Parathyroid adenoma (tissue), 2 donors: ENCODE results near the gene B9D1.

Source experiments
- H2AFZ ChIP-seq: fragments of 300-600 bp; sonication (generic); one replicate; pipeline ENCODE4 v1.7.0; 2017; ENCODE audit warnings: antibody characterized with exemption, mild to moderate bottlenecking
- H3K27ac ChIP-seq: fragments of 300-600 bp; sonication (generic); one replicate; pipeline ENCODE4 v1.7.0; 2017
- H3K27me3 ChIP-seq: fragments of 300-600 bp; sonication (generic); one replicate; pipeline ENCODE4 v1.7.0; 2017; ENCODE audit warnings: low read length; ENCODE audit not compliant: control insufficient read depth, insufficient read depth
- H3K36me3 ChIP-seq: fragments of 300-600 bp; sonication (generic); one replicate; pipeline ENCODE4 v1.7.0; 2017; ENCODE audit warnings: low read length; ENCODE audit not compliant: control insufficient read depth, insufficient read depth
- H3K4me1 ChIP-seq: fragments of 300-600 bp; sonication (generic); one replicate; pipeline ENCODE4 v1.7.0; 2017; ENCODE audit warnings: control low read depth
- H3K4me2 ChIP-seq: fragments of 300-600 bp; sonication (generic); one replicate; pipeline ENCODE4 v1.7.0; 2017; ENCODE audit warnings: low read length
- H3K4me3 ChIP-seq: fragments of 300-600 bp; sonication (generic); one replicate; pipeline ENCODE4 v1.7.0; 2017; ENCODE audit warnings: low read depth, low read length
- H3K79me2 ChIP-seq: fragments of 300-600 bp; sonication (generic); one replicate; pipeline ENCODE4 v1.7.0; 2017; ENCODE audit warnings: control low read depth
- H3K9ac ChIP-seq: fragments of 300-600 bp; sonication (generic); one replicate; pipeline ENCODE4 v1.7.0; 2017; ENCODE audit warnings: mild to moderate bottlenecking
- H3K9me3 ChIP-seq: fragments of 300-600 bp; sonication (generic); one replicate; pipeline ENCODE4 v1.7.0; 2017; ENCODE audit warnings: low read length; ENCODE audit not compliant: control insufficient read depth
- TF ChIP-seq, protein P1 (sequence below): fragments of 300-600 bp; sonication (generic); IDR thresholded peaks from one replicate; pipeline ENCODE4 v1.7.0; 2017; ENCODE audit warnings: antibody characterized with exemption, mild to moderate bottlenecking
- donor health status: primary hyperparathyroidism.

The B9D1 gene

GRCh38 chr17:19343671-19344151 is 18.8 kb downstream of the B9D1 start:
- H3K4me3 ChIP-seq: no peak overlapping the region
- no peak overlapping the region for H3K4me2 ChIP-seq
- H3K9me3 ChIP-seq: no peaks in the 10 kb centered on the region
- no peak overlapping the region for H3K9ac ChIP-seq
- H3K79me2 ChIP-seq: no peaks in the 10 kb centered on the region
- H2AFZ ChIP-seq: no peak overlapping the region
- H3K27ac ChIP-seq: no peak overlapping the region
- no peaks in the 10 kb centered on the region for H3K27me3 ChIP-seq
- H3K4me1 ChIP-seq: peaks cover 5% of the 10 kb centered on the region
- TF ChIP-seq, protein P1, sequence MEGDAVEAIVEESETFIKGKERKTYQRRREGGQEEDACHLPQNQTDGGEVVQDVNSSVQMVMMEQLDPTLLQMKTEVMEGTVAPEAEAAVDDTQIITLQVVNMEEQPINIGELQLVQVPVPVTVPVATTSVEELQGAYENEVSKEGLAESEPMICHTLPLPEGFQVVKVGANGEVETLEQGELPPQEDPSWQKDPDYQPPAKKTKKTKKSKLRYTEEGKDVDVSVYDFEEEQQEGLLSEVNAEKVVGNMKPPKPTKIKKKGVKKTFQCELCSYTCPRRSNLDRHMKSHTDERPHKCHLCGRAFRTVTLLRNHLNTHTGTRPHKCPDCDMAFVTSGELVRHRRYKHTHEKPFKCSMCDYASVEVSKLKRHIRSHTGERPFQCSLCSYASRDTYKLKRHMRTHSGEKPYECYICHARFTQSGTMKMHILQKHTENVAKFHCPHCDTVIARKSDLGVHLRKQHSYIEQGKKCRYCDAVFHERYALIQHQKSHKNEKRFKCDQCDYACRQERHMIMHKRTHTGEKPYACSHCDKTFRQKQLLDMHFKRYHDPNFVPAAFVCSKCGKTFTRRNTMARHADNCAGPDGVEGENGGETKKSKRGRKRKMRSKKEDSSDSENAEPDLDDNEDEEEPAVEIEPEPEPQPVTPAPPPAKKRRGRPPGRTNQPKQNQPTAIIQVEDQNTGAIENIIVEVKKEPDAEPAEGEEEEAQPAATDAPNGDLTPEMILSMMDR: no peak
- no peaks in the 10 kb centered on the region for H3K36me3 ChIP-seq

DNA sequence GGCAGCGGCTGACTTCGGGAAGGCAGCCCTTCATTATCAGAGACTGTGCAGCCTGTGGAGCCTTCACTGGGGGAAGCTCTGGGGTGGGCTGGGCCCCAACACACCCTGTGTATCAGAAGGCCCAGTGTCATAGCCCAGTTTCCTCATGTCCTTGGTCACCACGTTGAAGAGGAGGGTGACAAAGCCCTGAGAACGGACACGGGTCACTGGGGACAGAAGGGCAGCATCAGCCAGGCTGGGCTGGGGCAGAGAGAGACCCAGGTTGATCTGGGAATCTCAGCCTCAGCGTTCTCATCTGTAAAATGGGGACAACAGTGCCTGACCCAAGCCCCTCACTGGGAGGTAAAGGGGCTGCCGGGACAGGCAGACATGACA is 19.3 kb downstream of the B9D1 start:
- H3K9ac ChIP-seq: no peak overlapping the region
- H3K36me3 ChIP-seq: no peaks in the 10 kb centered on the region
- no peaks in the 10 kb centered on the region for H3K79me2 ChIP-seq
- H2AFZ ChIP-seq: no peak overlapping the region
- H3K27me3 ChIP-seq: no peaks in the 10 kb centered on the region
- no peak overlapping the region for H3K4me3 ChIP-seq
- H3K4me2 ChIP-seq: no peak overlapping the region
- H3K9me3 ChIP-seq: no peaks in the 10 kb centered on the region
- TF ChIP-seq, protein P1: no peak
- peaks cover 6% of the 10 kb centered on the region for H3K4me1 ChIP-seq
- no peak overlapping the region for H3K27ac ChIP-seq

GRCh38 chr17:19342611-19343255 is 19.8 kb downstream of the B9D1 start:
- no peak overlapping the region for H2AFZ ChIP-seq
- no peak overlapping the region for H3K4me3 ChIP-seq
- no peaks in the 10 kb centered on the region for H3K27me3 ChIP-seq
- H3K4me1 ChIP-seq: peaks cover 11% of the 10 kb centered on the region
- no peaks in the 10 kb centered on the region for H3K79me2 ChIP-seq
- H3K36me3 ChIP-seq: no peaks in the 10 kb centered on the region
- no peaks in the 10 kb centered on the region for H3K9me3 ChIP-seq
- TF ChIP-seq, protein P1: no peak
- H3K9ac ChIP-seq: no peak overlapping the region
- no peak overlapping the region for H3K4me2 ChIP-seq
- no peak overlapping the region for H3K27ac ChIP-seq

GRCh38 chr17:19341641-19342610 is 20.6 kb downstream of the B9D1 start:
- Histone ChIP-seq H3K27me3 (no peaks in the 10 kb centered on the region), H3K4me2 (no peak overlapping the region), H3K4me3 (no peak overlapping the region), H3K36me3 (no peaks in the 10 kb centered on the region), H3K9ac (no peak overlapping the region), H3K27ac (no peak overlapping the region), H3K79me2 (no peaks in the 10 kb centered on the region), H2AFZ (no peak overlapping the region), H3K4me1 (peaks cover 14% of the 10 kb centered on the region), H3K9me3 (no peaks in the 10 kb centered on the region)
- TF ChIP-seq, protein P1: no peak
